Measurements from ENCODE around the gene PNKP.

DNA sequence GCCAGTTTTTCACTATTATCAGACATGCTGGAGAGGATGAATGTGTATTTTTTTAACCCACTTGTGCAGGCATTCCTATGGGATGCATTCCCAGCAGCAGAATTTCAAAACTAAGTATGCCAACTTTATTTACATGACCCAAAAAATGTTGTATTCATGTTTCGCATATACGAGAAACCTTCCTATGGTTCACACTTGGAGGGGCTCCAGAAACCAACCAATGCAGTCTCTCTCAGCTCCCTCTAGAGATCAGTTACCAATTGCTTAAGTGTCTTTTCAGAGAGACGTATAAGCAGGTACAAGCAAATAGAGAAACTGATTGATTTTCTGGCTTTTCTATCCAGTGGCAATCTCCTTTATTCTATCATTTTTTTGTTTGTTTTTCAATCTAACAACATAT lies 22.0 kb downstream of the PNKP start:
- TF ChIP-seq POLR2A (IDR thresholded peaks at IDR 0.05): no peak
- TF ChIP-seq, protein P1, sequence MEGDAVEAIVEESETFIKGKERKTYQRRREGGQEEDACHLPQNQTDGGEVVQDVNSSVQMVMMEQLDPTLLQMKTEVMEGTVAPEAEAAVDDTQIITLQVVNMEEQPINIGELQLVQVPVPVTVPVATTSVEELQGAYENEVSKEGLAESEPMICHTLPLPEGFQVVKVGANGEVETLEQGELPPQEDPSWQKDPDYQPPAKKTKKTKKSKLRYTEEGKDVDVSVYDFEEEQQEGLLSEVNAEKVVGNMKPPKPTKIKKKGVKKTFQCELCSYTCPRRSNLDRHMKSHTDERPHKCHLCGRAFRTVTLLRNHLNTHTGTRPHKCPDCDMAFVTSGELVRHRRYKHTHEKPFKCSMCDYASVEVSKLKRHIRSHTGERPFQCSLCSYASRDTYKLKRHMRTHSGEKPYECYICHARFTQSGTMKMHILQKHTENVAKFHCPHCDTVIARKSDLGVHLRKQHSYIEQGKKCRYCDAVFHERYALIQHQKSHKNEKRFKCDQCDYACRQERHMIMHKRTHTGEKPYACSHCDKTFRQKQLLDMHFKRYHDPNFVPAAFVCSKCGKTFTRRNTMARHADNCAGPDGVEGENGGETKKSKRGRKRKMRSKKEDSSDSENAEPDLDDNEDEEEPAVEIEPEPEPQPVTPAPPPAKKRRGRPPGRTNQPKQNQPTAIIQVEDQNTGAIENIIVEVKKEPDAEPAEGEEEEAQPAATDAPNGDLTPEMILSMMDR (IDR thresholded peaks at IDR 0.05 in 4 of 5, conservative IDR thresholded peaks at IDR 0.05 in 1 of 5): no peak

All from gastrocnemius medialis (tissue), 4 donors.